Loucy (cell line): ENCODE measurements around the gene E2F8.

ENCODE experiments used
- H2AFZ ChIP-seq: fragments of 200-600 bp; sonication (generic); 2 replicates; pipeline ENCODE4 v1.6.0; 2016; ENCODE audit warnings: antibody characterized with exemption, mild to moderate bottlenecking, low read length, moderate library complexity
- H3F3A ChIP-seq: fragments of 200-600 bp; 2 replicates; pipeline ENCODE4 v1.6.0; 2016; ENCODE audit warnings: antibody characterized with exemption, low read depth, mild to moderate bottlenecking
- H3K27me3 ChIP-seq: fragments of 200-600 bp; sonication (generic); 2 replicates; pipeline ENCODE4 v1.6.1; 2014; ENCODE audit warnings: low read length, mild to moderate bottlenecking; ENCODE audit not compliant: insufficient read depth, poor library complexity, severe bottlenecking
- H3K36me3 ChIP-seq: fragments of 200-600 bp; sonication (generic); 2 replicates; pipeline ENCODE4 v1.6.1; 2016; ENCODE audit warnings: low read length; ENCODE audit not compliant: insufficient read depth
- H3K4me1 ChIP-seq: fragments of 200-600 bp; sonication (generic); 2 replicates; pipeline ENCODE4 v1.5.1; 2014; ENCODE audit warnings: low read length, mild to moderate bottlenecking; ENCODE audit not compliant: insufficient read depth, poor library complexity, severe bottlenecking
- H3K4me2 ChIP-seq: fragments of 200-600 bp; sonication (generic); 2 replicates; pipeline ENCODE4 v1.6.0; 2014; ENCODE audit warnings: antibody characterized with exemption, low read length, low read depth, mild to moderate bottlenecking; ENCODE audit not compliant: poor library complexity, severe bottlenecking
- H3K4me3 ChIP-seq: fragments of 200-600 bp; sonication (generic); 2 replicates; pipeline ENCODE4 v1.5.1; 2014; ENCODE audit warnings: low read length, mild to moderate bottlenecking, mixed read lengths; ENCODE audit not compliant: poor library complexity, severe bottlenecking
- H3K79me2 ChIP-seq: fragments of 200-600 bp; sonication (generic); 2 replicates; pipeline ENCODE4 v1.6.1; 2014; ENCODE audit warnings: low read length; ENCODE audit not compliant: insufficient read depth
- H3K9ac ChIP-seq: fragments of 200-600 bp; sonication (generic); 2 replicates; pipeline ENCODE4 v1.6.0; 2014; ENCODE audit warnings: mild to moderate bottlenecking, low read depth, low read length, moderate library complexity; ENCODE audit not compliant: poor library complexity, severe bottlenecking
- H3K9me2 ChIP-seq: fragments of 200-600 bp; sonication (generic); replicated peaks from 2 replicates; pipeline ENCODE4 v1.6.1; 2016; ENCODE audit warnings: low read depth, low read length, mixed read lengths
- H3K9me3 ChIP-seq: fragments of 200-600 bp; sonication (generic); 2 replicates; pipeline ENCODE4 v1.6.1; 2014; ENCODE audit warnings: mild to moderate bottlenecking, antibody characterized with exemption, low read length, low read depth; ENCODE audit not compliant: insufficient read depth
- H4K20me1 ChIP-seq: fragments of 200-600 bp; sonication (generic); 2 replicates; pipeline ENCODE4 v1.6.0; 2014; ENCODE audit warnings: antibody characterized with exemption, low read length, mild to moderate bottlenecking; ENCODE audit not compliant: insufficient read depth, poor library complexity, severe bottlenecking
- EZH2phosphoT487 ChIP-seq: fragments of 200-600 bp; IDR thresholded peaks from 2 replicates; pipeline ENCODE4 v1.6.1; 2018; ENCODE audit warnings: antibody characterized with exemption, mild to moderate bottlenecking, moderate library complexity, borderline replicate concordance
- TF ChIP-seq, protein P1 (sequence below): fragments of 200-600 bp; sonication (generic); conservative IDR thresholded peaks from 2 replicates; pipeline ENCODE4 v1.5.1; 2014; ENCODE audit warnings: mild to moderate bottlenecking, antibody characterized with exemption, low read length

The E2F8 gene

DNA sequence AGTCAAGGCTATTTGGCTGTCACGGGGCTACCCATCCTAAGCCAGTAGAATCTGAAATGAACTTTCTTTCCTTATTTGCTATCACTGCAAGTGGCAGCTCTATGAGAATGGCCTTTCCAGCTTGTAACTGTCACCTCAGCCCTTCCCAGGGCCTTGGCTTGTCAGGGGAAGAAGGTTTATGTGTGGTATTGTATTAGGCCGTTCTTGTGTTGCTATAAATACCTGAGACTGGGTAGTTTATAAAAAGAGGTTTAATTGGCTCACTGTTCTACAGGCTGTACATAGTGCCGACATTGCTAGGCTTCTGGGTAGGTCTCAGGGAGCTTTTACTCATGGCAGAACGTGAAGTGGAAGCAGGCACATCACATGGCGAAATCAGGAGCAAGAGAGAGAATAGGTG lies 26.8 kb upstream of the E2F8 start:
- no peaks in the 10 kb centered on the region for H3F3A ChIP-seq
- H3K79me2 ChIP-seq, result no peaks in the 10 kb centered on the region
- no peak overlapping the region for H3K4me2 ChIP-seq
- no peaks in the 10 kb centered on the region for H3K4me1 ChIP-seq
- H3K9me3 ChIP-seq, result no peaks in the 10 kb centered on the region
- no peaks in the 10 kb centered on the region for H3K9me2 ChIP-seq
- no peaks in the 10 kb centered on the region for H3K27me3 ChIP-seq
- no peak overlapping the region for H3K9ac ChIP-seq
- H2AFZ ChIP-seq, result no peak overlapping the region
- no peaks in the 10 kb centered on the region for H4K20me1 ChIP-seq
- TF ChIP-seq, protein P1, sequence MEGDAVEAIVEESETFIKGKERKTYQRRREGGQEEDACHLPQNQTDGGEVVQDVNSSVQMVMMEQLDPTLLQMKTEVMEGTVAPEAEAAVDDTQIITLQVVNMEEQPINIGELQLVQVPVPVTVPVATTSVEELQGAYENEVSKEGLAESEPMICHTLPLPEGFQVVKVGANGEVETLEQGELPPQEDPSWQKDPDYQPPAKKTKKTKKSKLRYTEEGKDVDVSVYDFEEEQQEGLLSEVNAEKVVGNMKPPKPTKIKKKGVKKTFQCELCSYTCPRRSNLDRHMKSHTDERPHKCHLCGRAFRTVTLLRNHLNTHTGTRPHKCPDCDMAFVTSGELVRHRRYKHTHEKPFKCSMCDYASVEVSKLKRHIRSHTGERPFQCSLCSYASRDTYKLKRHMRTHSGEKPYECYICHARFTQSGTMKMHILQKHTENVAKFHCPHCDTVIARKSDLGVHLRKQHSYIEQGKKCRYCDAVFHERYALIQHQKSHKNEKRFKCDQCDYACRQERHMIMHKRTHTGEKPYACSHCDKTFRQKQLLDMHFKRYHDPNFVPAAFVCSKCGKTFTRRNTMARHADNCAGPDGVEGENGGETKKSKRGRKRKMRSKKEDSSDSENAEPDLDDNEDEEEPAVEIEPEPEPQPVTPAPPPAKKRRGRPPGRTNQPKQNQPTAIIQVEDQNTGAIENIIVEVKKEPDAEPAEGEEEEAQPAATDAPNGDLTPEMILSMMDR, result no peak
- H3K4me3 ChIP-seq, result no peak overlapping the region
- no peaks in the 10 kb centered on the region for H3K36me3 ChIP-seq

DNA sequence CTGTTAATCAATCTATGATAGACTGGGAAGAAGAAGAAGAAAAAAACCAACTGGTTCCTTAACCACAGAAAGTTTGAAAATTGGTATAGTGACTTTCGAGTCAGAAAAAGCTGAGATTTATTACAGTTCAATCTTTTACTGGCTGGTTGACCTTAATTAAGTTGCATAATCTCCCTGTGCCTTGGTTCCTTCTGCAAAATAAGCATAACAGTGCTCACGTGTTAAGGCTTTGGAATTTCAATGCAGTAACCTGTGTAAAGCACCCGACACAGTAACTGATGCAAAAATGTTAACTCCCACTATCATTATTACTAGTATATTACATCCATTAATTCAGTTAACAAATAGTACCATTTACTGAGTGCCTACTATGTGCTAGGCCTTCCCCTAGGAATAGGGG lies 22.6 kb upstream of the E2F8 start:
- no peak overlapping the region for H2AFZ ChIP-seq

DNA sequence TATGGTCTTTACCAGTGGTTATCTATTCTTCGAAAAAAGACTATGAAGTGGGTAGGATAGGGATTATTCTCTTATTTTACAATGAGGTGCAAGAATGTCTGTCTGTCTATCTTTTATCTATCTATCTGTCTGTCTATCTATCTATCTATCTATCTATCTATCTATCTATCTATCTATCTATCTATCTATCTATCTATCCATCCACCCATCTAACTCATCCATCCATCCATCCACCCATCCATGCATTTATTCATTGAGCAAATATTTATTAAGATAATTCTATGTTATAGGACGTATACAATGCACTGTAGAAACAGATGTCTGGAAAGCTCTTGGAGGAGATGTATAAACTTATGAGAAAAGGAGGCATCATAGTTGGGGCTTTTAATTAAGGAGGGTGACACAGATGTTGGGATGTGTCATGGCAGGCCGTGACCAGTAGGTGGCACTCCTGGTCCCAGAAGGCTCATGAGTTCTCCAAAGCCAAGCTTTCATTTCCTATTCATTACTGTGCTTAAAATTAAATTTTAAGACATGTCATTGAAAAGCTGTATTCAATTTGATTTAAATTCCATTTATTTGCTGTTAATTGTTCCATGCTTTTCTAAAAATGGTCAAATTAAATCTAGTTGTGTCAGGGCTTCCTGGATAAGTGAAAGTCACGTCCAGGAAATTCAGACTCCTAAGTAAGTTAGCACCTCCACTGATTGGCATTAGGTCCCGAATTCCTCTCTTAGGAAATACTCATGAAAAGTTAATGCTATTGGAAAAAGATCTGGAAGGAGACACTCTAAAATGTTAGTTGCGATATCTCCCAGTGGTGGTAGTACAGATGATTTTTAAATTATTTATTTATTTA lies 19.0 kb upstream of the E2F8 start:
- Histone ChIP-seq H3K4me1 (peaks cover 14% of the 10 kb centered on the region), H3K9me3 (no peaks in the 10 kb centered on the region), H3K9me2 (no peaks in the 10 kb centered on the region), H2AFZ (peak overlapping the region; percentile 76; the same call in 1 of the 2 replicates), H3K9ac (peak overlapping the region; percentile 44), H3K79me2 (no peaks in the 10 kb centered on the region), H3K4me2 (peak overlapping the region; percentile 47), H4K20me1 (no peaks in the 10 kb centered on the region), H3K27me3 (no peaks in the 10 kb centered on the region), H3K4me3 (peak overlapping the region; percentile 59), H3F3A (no peaks in the 10 kb centered on the region), H3K36me3 (no peaks in the 10 kb centered on the region)
- TF ChIP-seq EZH2phosphoT487, result no peak
- TF ChIP-seq, protein P1, result peak; percentile 98

More for the DNA sequence above, 22.6 kb upstream of the E2F8 start:
- H3K79me2 ChIP-seq, result no peaks in the 10 kb centered on the region
- H3K4me1 ChIP-seq, result peaks cover 13% of the 10 kb centered on the region
- H3K9me3 ChIP-seq, result no peaks in the 10 kb centered on the region
- no peak overlapping the region for H3K9ac ChIP-seq
- H3K36me3 ChIP-seq, result no peaks in the 10 kb centered on the region
- no peak overlapping the region for H3K4me2 ChIP-seq
- H3K27me3 ChIP-seq, result no peaks in the 10 kb centered on the region
- no peak overlapping the region for H3K4me3 ChIP-seq
- H3F3A ChIP-seq, result no peaks in the 10 kb centered on the region
- no peaks in the 10 kb centered on the region for H3K9me2 ChIP-seq
- TF ChIP-seq, protein P1, result no peak
- TF ChIP-seq EZH2phosphoT487, result no peak
- H4K20me1 ChIP-seq, result no peaks in the 10 kb centered on the region
